Fibroblast of skin of left biceps (primary cell): Measurements from ENCODE around the gene GPR17.

Experiments
- DNase-seq, 2 experiments: peaks; one replicate each; pipeline ENCODE4 v3.0.0-alpha.2; 2013; ENCODE audit warnings: low read depth in 2 of 2

GPR17 gene

DNA sequence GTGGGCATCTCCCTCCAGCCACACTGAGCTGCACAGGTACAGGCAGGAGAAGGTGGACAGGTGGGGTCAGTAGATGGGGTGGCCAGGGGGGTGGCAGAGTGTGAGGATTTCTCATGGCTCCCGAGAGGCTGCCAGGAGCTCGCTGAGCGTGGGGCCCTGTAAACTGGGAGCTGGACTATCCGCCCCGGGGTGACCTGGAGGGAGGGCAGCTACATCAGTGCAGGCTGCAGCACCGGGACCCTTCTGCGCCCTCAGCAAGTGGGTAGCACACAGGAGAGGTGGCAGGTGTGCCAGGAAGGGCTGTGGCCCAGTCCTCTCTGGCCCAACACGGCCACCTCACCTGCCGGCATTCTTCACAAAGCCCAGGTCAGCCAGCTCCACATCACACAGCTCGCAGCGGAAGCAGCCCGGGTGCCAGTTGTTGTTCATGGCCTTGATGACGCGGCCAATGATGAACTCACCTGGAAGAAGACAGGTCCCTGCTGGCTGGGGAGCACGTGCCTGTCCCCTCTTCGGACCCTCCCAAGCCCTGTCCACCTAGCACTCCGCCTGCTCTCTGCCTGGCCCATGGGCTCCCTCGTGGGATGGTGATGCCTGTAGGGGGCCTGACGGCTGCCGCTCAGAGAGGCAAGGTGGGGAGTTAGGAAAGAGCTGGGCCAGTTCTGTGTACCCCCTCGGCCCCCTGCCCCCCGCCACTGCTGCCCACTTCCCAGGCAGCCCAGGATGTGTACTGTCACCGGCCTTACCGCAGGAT is 8.3 kb downstream of the GPR17 start:
- DNase-seq = no peak

DNA sequence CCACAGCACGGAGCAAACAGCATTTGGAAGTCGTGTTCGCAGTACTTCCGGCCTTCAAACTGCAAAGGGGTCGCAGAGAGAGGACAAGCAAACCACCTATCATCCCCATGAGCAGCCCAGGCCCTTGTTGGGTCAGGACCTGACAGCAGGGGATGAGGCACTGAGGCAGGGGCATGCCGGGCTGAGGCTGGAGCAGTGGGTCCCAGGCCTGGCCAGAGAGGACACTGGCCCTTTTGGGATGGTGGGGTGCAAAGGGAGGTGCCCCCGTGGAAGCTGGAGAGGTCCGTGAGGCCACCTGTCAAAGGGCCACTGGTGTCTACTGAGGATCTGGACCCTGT is 8.9 kb downstream of the GPR17 start:
- DNase-seq = no peak

DNA sequence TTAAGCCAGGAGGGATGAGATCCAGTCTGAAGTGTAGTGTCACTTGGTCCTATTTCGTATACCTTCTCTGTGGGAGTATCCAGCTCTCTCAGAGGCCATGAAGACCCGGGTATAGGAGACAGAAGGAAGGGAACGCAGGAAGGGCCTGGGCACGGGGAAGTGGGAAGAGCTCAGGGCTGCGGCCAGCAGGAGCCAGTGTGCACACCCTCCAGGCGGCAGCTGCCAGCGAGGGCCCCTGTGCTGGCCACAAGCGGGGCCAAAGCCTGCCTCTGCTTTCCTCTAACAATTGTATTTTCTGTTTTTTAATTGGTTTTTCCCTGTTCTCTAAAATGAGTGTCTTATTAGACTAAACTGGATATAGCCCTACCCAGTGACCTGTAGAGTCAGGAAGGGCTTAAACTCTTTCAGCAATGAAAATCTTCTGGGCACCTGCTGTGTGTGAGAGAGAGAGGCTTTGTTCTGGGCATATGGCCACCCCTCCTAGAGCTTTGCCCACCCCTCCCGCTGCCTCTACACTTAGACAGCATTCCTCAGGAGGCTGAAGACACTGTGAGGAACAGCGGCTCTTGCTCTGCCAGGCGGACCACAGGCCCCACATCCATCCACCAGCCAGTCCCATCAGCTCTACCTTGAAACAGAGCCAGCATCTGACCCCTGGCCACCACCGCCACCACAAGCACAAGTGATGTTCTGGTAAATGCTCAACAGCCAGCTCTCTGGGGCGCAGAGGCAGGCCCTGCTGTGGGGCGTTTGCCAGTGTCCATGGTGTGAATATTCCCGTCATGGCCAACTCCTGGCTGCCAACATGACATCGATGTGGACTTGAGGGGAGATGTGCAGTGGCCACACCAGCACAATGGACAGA is 9.5 kb downstream of the GPR17 start:
- no peak for DNase-seq

DNA sequence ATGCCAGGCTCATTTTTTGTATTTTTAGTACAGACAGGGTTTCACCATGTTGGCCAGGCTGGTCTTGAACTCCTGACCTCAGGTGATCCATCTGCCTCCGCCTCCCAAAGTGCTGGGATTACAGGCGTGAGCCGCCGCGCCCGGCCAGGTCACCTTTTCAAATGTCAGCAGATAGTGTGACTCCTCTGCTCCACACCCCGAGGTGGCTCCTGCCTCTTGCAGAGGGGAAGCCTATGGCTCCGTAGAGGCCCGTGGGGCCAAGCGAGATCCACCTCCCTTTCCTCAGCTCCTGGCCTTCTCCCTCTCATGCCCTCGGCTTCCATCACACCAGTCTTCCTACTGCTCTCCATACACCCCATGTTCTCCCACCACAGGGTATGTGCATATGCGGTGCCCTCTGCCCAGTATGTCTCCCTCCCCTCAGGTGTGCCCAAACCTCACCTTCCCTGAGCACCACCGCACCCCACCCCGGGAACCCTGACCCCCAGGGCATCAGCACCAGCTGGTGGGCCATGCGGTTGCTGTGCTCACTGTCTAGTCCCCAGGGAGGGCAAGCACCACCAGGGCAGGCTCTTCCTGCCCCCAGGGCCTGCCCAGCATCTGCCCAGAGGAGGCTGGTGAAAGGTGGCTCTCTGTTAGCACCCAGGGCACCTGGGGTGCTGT is 10.7 kb downstream of the GPR17 start:
- DNase-seq = no peak

DNA sequence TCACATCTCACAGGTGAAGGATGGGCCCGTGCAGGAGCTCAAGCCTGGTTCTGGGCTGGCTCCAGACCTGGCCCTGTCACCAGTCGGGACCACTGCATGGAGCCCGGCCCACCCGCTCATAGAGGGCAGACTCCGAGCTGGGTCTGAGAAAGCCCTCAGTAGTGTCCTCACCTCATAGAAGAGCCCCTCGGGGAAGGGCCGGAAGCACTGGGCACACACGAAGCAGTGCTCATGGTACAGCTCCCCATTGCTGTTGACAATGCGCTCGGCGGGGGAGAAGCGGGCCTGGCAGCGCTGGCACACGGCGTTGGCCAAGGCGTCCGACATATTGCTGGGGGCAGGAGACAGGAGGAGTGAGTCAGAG is 11.3 kb downstream of the GPR17 start:
- DNase-seq = no peak

DNA sequence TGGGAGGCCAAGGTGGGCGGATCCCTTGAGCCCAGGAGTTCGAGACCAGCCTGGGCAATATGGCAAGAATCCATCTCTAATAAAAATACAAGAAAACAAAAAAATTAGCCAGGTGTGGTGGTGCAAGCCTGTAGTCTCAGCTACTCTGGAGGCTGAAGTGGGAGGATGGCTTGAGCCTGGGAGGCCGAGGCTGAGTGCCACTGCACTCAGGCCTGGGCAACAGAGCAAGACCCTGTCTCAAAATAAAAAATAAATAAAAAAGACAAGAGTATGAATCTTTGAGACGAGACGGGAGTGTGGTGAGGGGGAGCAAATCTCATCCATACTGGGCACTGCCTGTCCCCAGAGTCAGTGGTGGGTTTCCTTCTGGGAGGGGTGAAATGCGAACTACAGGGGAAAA is 12.2 kb downstream of the GPR17 start:
- DNase-seq = no peak

DNA sequence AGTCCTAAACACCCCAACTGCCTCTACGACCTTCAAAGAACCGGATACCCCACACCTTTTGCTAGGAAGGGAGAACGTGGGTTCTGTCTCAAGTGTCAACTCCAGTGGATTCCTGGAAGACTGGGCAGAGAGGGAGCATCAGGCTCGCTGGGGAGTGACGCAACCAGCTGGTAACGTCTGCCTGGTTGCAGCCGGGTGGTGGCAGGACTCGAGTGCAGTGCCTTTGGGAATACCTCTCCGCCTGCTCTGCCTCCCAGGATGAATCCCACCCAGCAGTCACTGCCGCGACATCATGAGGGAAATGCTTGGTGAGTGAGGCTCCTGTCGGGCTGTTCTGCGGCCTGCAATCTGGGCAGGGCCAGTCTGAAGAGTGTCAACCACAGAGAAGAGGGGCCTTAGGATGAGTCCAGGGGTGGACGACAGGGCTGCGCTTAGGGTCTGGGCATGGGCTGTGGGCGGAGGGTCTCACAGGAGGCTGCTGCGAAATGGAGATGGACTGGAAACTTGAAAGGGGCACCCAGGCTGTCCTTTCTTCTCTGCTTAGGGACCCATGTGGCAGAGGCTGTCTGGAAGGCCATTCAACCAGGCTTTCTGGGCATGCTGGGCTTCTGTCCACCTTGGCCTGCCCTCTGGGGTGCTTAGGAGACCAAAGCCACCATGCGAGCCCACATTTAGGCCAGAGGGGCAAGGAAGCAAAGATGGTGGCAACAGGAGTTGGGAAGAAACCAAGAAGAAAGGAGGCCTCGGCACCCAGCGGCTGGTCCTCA is 12.9 kb downstream of the GPR17 start:
- no peak for DNase-seq

DNA sequence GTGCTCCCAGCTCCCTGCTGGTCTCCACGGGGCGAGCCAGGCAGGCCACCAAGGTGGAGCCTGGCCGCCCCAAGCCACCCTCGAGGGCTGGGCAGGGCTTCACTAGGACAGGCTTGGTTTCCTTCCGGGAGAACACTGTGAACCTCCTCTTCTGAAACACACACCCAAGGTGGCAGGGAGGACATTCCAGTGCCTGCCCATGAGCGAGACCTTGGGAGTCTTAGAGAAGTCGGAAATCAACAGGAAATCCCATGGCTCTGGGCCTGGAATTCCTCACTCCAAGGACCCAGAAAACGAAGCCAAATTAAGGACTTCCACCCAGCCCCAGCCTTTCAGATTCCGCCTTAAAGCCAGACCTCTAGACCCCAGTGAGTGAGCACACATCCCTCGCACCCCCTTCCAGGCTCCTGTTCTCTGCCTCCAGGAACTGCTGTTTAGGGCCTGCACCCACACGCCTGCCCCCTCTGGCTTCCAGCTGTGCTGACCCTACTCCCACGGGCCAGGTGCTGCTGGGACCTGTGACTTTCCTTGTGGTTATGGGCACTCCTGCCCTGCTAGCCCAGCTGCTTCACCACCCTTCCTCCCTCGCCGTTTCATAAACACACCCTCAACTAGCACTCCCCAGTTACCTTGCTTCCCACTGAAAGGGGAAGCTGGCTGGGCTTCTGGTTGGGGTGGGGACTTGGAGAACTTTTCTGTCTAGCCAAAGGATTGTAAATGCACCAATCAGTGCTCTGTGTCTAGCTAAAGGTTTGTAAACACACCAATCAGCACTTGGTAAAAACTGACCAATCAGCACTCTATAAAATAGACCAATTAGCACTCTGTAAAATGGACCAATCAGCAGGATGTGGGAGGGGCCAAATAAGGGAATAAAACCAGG is 13.7 kb downstream of the GPR17 start:
- DNase-seq = no peak

DNA sequence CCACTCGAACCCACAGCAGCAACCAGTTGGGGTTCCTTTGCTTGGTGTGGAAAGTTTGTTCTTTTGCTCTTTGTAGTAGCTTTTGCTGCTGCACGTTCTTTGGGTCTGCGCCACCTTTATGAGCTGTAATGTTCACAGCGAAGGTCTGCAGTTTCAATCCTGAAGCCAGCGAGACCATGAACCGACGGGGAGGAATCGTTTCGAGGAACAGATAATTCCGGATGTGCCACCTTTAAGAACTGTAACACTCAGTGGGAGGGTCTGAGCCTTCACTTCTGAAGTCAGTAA is 14.3 kb downstream of the GPR17 start:
- no peak for DNase-seq

DNA sequence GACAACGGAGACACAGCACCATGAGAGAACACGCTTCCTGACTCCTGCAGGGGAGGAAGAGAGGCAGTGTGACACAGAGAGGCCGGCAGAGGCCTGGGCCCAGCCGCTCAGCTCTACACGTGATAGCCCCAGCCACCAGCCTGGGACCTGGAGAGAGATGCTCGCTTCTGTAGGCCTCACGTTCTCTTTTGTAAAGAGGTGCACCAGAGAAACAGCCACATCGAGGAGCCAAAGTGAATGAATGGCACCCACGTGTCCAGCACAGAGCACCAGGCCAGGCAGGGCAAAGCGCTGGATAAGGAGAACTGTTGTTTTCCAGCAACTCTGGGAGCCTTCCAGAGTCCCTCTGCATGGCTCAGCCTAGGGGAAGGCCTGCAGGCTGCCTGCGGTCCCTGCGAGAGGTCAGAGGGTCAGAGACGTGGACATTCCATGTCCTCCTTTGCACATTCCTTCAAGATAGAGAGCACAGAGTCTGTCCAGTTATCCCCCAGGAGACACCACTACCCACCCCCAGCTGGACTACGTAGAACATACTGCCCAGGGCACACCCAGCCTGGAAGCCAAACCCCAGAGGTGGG is 15.2 kb downstream of the GPR17 start:
- no peak for DNase-seq

DNA sequence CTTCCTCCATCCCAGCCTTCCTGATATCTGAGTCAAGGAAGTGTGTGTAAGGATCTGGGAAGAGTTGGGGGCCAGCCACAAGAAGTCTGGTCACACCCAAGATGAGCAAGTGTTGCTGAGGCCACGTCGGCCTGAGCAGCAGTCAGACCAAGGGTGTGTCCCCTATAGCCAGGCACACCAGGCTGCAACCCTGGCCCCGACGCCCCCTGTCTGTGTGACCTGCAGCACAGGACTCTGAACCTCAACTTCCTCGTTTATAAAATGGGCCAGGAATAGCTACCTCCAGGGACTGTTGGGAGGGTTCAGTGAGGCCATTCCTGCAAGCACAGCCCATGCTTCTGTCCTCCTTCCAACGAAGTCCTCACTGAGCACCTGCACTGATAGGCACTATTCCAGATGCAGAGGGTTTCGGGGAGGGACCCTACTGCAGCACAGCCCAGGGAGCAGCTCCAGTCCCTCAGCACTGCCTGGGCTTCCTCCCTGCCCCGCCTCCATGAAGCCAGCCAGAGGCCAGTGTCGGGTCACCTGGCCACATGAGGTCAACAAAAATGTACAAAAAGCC is 16.1 kb downstream of the GPR17 start:
- no peak for DNase-seq

DNA sequence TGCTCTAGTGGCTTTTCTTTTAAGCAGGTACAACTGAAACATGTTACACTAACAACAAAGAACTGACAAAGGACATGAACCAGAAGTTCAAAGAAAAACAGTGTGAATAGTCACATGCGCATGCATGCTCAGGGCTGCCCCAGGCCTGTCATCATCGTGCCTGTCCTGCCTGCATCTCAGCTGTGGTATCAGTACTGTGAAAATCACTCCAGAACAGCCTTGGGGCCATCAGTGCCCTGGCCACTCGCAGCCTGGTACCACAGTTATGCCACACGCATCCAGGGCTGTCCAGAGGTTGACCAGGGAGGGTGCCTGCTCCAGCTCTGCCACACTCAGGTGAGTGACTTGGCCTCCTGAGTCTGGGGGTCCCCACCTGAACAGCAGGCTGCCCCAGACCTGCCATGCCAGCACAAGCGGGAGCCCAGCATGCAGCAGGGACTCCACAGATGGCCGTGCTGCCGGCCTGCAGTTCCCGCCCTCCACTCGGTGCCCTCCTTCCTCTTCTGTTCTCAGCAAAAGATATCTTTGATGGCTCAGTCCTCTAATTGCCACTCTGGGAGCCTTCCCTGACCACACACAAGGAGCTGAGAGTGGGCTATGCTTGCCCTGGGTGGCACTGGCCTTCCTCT is 17.1 kb downstream of the GPR17 start:
- DNase-seq = no peak

DNA sequence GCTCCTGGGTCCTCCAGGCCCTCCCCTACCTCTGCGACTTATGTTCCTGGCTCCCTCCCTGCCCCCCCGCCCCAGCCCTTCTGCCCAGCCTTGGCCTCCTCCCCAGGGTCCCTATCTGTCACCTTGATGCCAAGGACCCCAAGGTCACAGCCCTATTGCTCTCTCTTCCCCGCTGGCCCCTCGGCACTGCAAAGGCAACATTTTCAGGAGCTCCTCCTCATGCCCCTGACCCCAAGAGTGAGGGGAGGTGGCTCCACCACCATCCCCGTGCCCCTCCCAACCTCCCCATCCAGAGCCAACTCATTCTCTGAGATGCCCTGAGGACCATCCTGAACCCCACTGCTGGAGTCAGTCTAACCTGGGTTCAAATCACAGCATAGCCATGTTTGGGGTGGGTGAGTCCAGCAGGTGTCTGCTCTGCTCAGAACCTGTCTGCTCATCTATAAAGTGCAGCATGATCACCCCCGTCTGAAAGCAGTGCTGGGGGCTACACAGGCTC is 17.7 kb downstream of the GPR17 start:
- DNase-seq = no peak

DNA sequence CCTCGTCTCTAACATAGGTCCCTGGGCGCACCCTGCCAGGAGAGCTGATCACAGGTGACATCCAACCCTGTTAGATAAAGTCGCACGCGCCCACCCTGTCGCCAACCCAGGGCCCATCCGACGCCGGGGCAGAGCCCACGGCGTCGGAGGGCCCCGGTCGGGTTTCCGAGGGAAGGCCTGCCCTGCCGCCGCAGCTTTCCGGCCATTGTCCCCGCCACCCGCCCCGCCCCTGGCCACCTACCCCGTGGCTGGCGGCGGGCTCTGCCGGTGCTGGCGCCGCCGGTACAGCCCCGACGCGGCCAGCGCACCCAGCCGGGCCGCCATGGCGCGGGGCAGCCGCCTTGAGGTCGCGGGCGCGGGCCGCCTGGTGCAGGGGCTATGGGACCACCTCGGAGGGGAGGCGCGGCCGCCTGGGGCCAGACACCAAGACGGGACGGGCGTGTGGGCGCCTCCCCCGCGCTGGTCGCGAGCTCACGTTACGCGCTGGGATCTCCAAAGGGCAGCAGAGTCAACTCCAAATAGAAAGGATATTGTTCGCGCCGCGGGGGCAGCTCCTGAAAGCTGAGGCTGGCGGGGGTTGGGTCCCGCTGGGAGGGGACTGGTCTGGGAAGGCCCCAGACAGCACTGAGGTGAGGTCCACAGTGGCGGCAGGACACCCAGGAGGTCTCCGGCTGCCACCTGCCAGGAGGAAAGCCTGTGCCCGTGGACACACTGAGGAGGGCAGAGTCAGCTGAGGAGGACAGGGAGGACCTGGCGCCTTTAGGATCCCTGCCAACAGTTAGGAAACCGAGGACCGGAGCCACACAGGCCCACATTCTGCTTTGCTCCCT is 18.3 kb downstream of the GPR17 start:
- DNase-seq = no peak

DNA sequence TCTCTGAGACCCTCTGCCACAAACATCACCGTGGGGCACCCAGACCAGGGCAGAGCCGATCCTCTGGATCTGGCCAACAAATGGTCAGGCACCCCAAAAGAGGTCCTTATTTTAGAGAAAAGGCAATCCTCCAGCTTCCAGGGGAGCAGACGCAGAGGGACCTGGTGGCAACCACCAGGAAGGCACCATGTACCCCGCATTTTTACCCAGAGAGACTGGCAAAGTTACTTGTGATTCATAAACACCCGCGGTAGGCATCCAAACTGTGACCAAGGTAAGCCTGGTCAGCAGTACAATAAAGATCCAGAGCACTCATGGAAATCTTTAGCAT is 18.9 kb downstream of the GPR17 start:
- no peak for DNase-seq

DNA sequence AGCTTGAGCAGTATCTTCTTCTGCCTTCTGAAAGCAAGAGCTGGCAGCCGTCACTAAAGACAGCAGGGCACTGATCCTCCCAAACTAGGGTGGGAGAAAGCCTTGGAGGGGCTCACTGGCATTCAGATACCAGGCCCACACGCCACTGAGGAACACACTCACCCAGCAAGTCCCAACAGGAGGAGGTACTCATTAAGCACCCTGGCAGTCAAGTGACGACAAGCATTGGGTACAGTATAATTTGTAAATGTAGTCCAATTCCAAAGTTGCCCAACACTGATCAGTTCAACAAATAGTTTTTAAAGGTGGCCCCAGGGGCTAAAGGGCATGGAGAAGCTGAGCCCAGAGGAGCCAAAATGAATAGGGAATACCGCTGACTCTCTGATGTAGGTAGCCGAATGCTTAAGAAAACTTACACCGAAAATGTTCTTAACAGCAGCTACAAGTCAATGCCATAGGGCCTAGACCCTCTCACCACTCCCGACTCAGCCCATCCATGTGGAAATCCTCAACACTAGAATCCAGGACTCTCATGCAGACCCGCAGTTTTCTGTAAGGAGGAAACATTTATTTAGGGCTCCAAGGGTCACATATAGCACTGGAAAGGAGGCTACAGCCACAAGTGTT is 19.4 kb downstream of the GPR17 start:
- no peak for DNase-seq

DNA sequence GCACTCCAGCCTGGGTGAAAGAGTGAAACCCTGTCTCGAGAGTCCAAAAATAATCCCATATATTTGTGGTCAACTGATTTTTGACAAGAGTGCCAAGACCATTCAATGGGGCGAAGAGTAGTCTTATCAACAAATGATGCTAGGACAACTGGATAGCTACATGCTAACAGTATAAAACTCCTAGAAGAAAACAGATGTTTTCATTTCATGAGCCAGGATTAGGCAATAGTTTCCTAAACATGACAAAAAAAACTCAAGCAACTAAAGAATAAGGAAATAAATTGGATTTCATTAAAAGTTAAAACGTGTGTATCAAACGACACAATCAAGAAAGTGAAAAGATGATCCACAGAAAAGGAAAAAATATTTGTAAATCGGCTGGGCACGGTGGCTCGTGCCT is 23.1 kb downstream of the GPR17 start:
- DNase-seq = no peak

DNA sequence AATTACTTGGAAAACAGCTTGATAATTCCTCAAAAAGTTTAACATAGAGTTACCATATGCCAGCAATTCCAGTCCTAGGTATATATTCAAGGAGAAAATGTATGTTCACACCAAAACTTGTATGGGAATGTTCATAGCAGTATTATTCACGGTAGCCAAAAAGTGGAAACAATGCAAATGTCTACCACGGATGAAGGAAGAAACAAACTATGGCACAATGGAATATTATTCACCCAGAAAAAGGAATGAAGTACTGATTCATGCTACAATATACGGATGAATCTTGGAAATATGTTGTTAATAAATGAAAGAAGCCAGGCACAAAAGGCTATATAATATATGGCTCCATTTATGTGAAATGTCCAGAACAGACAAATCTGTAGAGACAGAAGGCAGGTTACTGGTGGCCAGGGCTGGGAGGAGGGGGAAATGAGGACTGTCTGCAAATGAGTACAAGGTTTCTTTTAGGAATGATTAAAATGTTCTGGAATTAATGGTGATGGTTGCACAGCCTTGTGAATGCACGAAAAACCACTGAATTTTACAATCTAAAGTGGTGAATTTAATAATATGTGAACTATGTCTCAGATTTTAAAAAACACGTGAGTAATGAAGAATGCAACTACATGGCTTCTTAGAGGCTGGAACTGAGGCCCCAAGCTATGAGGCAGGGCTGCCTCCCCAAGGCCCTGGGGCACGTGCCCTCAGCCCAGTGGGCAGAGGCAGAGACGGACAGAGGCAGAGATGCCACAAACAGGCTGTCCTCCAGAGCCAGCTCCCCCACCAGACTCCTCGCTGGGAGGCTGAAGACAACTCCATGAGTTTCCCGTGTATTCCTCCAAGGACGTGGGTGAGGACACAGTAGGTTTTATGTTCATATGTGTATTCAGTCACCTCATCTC is 24.4 kb downstream of the GPR17 start:
- DNase-seq = no peak
